ENCODE data around the gene ASMTL. TPM values are rescaled to one million over a fixed set of nuclear protein-coding genes. Genes with fewer than 3 reads are reported as not detected.

Gene ASMTL
- 10 to 100 TPM; 46.7 to 80.9 TPM for total RNA-seq
- 48.3 TPM for polyA plus RNA-seq (2013, experiment 1 of 2)
- 43.1 TPM for polyA plus RNA-seq (2013, experiment 2 of 2)
- long read RNA-seq, experiment 1, transcript ASMTL-201 (13 exons, 2,027 nt), result major isoform, 18 of 46 reads
- long read RNA-seq, experiment 1, partial matches to known transcripts, result 20 of 46 reads
- long read RNA-seq, experiment 1, other reads (novel, unspliced or antisense), result 8 of 46 reads
- long read RNA-seq, experiment 2, transcript ASMTL-201 (13 exons, 2,027 nt), result major isoform, 153 of 186 reads
- long read RNA-seq, experiment 2, partial matches to known transcripts, result 12 of 186 reads
- long read RNA-seq, experiment 2, other reads (novel, unspliced or antisense), result 19 of 186 reads
- long read RNA-seq, experiment 3, transcript ASMTL-201 (13 exons, 2,027 nt), result major isoform, 436 of 553 reads
- long read RNA-seq, experiment 3, partial matches to known transcripts, result 76 of 553 reads
- long read RNA-seq, experiment 3, other reads (novel, unspliced or antisense), result 39 of 553 reads
- long read RNA-seq, experiment 4, transcript ASMTL-201 (13 exons, 2,027 nt), result major isoform, 81 of 113 reads
- long read RNA-seq, experiment 4, partial matches to known transcripts, result 24 of 113 reads
- long read RNA-seq, experiment 4, other reads (novel, unspliced or antisense), result 7 of 113 reads

GRCh38 chrX:1452516-1453394 is at the start of gene ASMTL:
ASMTL (minus strand) TSS chrX:1452909; CDS start chrX:1452840, 69 bp downstream.
- H3K27me3 ChIP-seq (ENCODE audit: control insufficient read depth, insufficient read depth, low read length, poor library complexity, severe bottlenecking), result no peaks in the 10 kb centered on the region
- DNase-seq, result peak; percentile 100
- peak within 1 kb of the TSS; percentile 70 for H3K27ac ChIP-seq (ENCODE audit: low read depth, low read length)
- Mint-ChIP-seq H3K27ac (peak within 1 kb of the TSS; percentile 89), H3K4me1 (no peaks in the 10 kb centered on the region), H3K36me3 (ENCODE audit: low read depth) (peaks cover 24% of the 10 kb centered on the region), H3K9me3 (peaks cover 24% of the 10 kb centered on the region), H3K27me3 (ENCODE audit: insufficient read depth) (peaks cover 4% of the 10 kb centered on the region), H3K4me3 (peak within 1 kb of the TSS; percentile 81)
- H3K4me3 ChIP-seq (ENCODE audit: low read length), result peak within 1 kb of the TSS; percentile 92
- peaks cover 27% of the 10 kb centered on the region for H3K9me3 ChIP-seq (ENCODE audit: control insufficient read depth, low read length)
- H3K9ac ChIP-seq (ENCODE audit: extremely low read depth, low read length, poor library complexity, severe bottlenecking), result peak within 1 kb of the TSS; percentile 87
- H3K4me1 ChIP-seq (ENCODE audit: control insufficient read depth, insufficient read depth, low read length), result no peaks in the 10 kb centered on the region
- WGBS, 2 experiments (ENCODE audit: insufficient coverage in 1 of 2, insufficient read length in 1 of 2), result 0 to 1% methylated on average over 25 to 75 of the region's 76 CpGs
- TF ChIP-seq CTCF (conservative IDR thresholded peaks at IDR 0.05), result no peak
- peaks cover 20% of the 10 kb centered on the region for H3K36me3 ChIP-seq (ENCODE audit: control insufficient read depth, insufficient read depth, low read length)

- Histone ChIP-seq H3K36me3 (ENCODE audit: control insufficient read depth, insufficient read depth, low read length) (no peaks in the 10 kb centered on the region), H3K27ac (ENCODE audit: low read depth, low read length) (no peak overlapping the region), H3K27me3 (ENCODE audit: control insufficient read depth, insufficient read depth, low read length, poor library complexity, severe bottlenecking) (no peaks in the 10 kb centered on the region), H3K9me3 (ENCODE audit: control insufficient read depth, low read length) (no peaks in the 10 kb centered on the region), H3K4me1 (ENCODE audit: control insufficient read depth, insufficient read depth, low read length) (no peaks in the 10 kb centered on the region), H3K4me3 (ENCODE audit: low read length) (no peak overlapping the region), H3K9ac (ENCODE audit: extremely low read depth, low read length, poor library complexity, severe bottlenecking) (no peak overlapping the region)
- DNase-seq, result no peak
- WGBS, 2 experiments (ENCODE audit: insufficient coverage in 1 of 2, insufficient read length in 1 of 2), result 84 to 97% methylated on average over 5 to 12 of the region's 12 CpGs
- Mint-ChIP-seq H3K4me3 (no peak overlapping the region), H3K4me1 (no peaks in the 10 kb centered on the region), H3K36me3 (ENCODE audit: low read depth) (no peaks in the 10 kb centered on the region), H3K27me3 (ENCODE audit: insufficient read depth) (no peaks in the 10 kb centered on the region), H3K27ac (no peak overlapping the region), H3K9me3 (no peaks in the 10 kb centered on the region)
- TF ChIP-seq CTCF (conservative IDR thresholded peaks at IDR 0.05), result no peak
Observed at GRCh38 chrX:1502241-1502640, 49.5 kb upstream of the ASMTL start.
